ENCODE results near the gene CITED1.

Gene CITED1

DNA sequence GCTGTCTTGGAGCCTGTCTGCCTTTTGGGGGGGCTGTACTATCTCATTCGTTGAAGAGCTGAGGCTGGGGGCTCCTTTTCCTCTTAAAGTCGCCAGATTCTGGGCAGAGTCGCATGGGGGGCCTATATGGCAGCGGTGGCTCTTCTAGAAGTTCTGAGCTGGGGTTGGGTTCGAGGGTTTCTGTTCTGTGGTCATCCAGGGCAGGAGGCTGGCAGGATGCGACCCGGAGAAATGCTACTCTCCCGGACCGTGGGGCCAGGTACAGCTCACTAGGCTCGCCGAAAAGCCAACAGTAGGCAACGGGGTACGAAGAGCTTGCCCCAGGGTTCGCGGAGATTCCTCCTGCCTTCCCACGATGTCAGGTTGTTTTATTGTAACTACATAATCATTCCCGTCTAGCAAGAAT is 1.9 kb upstream of the CITED1 start:
- DNase-seq (ENCODE audit: insufficient read length): no peak
- no peak for FAIRE-seq
- no peak for TF ChIP-seq POLR2A (IDR thresholded peaks at IDR 0.05; ENCODE audit: low read depth, low read length)
- no peak for TF ChIP-seq TAF1 (IDR thresholded peaks at IDR 0.05; ENCODE audit: borderline replicate concordance, low read depth, low read length)
- no peak for TF ChIP-seq POLR2AphosphoS5 (IDR thresholded peaks at IDR 0.05; ENCODE audit: low read depth, low read length)

DNA sequence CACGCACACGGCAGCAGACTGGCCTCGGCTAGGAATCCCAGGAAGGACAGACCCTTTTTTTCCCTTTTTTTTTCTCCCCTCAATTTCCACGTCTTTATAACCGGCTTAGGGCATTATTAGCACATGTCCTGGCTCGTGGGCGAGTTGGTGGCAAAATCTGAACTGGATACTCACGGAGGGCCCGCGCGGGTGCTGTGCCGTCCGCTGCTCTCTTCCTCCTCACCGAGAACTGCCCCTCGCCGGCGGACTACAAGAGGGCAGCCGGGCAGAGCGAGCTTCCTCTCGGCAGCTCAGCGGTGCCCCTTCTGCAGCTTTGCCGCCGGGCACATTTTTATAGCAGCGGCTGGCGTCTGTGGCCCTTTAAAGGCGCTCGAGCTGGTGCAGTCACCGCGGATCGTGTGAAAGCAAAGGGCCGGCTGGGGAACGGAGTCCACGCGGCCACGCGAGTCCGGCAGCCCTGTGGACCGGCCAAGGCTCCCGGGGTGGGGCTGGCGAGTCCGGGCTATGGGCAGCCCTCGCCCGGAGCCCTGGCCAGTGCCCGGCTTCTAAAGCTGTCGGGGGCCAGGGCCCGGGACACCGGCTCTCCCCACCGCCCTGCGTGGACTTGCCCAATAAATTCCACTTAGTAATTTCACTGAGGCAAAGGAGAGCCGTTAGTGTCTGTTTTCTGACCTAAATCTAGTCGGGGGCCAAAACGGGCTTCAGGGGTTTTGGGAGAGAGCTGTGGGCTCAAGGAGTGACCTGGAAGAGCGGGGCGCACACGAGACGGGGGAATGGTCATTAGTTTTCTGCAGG is 1.3 kb upstream of the CITED1 start:
- DNase-seq (ENCODE audit: insufficient read length) (no peak), FAIRE-seq (no peak)

DNA sequence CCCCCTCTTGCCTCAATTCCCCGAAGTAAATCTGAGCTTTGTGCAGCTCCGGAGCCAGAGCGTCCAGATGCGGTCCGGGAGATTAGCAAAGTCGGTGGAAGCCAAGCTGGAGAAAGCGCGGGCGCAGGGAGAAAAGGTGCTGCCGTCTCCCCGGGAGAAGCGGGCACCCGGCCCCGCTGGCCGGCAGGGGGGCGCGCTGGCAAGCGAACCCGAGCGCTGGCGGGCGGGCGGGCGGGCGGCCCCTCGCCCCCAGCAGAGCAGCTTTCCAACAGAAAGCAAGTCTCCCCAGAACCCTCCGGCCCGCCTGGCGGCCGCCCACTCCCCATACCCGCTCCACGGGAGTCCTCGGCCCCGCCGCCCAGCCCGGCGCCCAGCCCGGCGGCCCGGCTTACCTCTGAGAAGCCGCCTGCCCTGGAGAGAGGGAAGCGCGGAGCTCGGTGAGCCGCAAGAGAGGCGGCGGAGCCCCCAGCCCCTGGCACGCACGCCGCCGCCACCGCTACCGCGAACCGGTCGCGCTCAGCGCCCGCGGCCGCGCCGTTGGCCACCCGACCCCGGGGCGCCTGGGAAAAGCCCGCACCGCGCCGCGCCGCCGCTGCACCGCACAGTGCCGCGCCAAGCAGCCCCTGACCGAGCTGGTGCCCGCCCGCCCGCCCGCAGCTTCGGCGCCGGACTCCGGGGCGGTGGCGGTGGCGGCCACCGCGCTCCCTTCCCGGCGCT is 529 bp upstream of the CITED1 start:
- DNase-seq (ENCODE audit: insufficient read length): no peak
- TF ChIP-seq POLR2AphosphoS5 (IDR thresholded peaks at IDR 0.05; ENCODE audit: low read depth, low read length) (no peak), TAF1 (IDR thresholded peaks at IDR 0.05; ENCODE audit: borderline replicate concordance, low read depth, low read length) (no peak), POLR2A (IDR thresholded peaks at IDR 0.05; ENCODE audit: low read depth, low read length) (no peak)
- FAIRE-seq: no peak

More for the DNA sequence above, 1.3 kb upstream of the CITED1 start:
- TF ChIP-seq POLR2AphosphoS5 (IDR thresholded peaks at IDR 0.05; ENCODE audit: low read depth, low read length): no peak

DNA sequence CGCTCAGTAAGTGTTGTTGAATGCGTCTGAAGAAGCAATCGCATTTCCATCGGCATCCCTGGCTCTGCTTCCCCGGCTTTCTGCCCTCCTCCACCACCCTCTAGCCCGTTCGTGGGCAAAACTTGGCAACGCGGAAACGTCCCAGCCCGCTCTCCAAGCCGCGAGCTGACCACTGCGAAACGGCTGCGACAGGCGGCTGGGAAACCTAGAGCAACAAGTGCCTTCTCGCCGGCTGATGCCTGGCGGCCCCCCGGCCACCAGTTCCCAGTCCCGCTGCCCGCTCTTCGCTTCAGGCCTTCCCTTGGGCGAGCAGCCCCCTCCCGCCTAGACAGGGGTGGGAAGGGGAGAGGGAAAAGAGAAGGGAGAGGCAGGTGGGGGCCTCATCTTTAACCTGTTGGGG is 837 bp downstream of the CITED1 start:
- DNase-seq (ENCODE audit: insufficient read length): no peak
- no peak for FAIRE-seq
- TF ChIP-seq TAF1 (IDR thresholded peaks at IDR 0.05; ENCODE audit: borderline replicate concordance, low read depth, low read length) (no peak), POLR2AphosphoS5 (IDR thresholded peaks at IDR 0.05; ENCODE audit: low read depth, low read length) (no peak), POLR2A (IDR thresholded peaks at IDR 0.05; ENCODE audit: low read depth, low read length) (no peak)

DNA sequence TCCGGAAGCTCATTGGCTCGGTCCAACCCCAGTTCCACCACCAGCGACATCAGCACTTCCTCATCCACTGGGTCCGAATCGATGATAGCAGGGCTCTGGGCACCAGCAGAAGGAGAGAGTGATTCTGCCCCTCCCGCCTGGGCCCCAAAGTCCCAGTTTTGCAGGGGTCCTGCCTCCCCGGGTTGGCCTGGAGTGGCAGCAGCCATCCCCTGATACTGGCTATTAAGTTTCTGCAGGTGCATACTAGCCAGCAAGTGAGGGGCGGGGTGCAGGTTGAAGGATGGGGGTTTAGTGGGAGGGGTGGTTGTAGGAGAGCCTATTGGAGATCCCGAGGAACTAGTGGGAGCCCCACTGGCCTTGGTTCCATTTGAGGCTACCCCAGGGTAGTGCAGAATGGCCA is 3.9 kb downstream of the CITED1 start:
- DNase-seq (ENCODE audit: insufficient read length) (no peak), FAIRE-seq (no peak)
- no peak for TF ChIP-seq POLR2A (IDR thresholded peaks at IDR 0.05; ENCODE audit: low read depth, low read length)
- TF ChIP-seq TAF1 (IDR thresholded peaks at IDR 0.05; ENCODE audit: borderline replicate concordance, low read depth, low read length): no peak
- TF ChIP-seq POLR2AphosphoS5 (IDR thresholded peaks at IDR 0.05; ENCODE audit: low read depth, low read length): no peak

DNA sequence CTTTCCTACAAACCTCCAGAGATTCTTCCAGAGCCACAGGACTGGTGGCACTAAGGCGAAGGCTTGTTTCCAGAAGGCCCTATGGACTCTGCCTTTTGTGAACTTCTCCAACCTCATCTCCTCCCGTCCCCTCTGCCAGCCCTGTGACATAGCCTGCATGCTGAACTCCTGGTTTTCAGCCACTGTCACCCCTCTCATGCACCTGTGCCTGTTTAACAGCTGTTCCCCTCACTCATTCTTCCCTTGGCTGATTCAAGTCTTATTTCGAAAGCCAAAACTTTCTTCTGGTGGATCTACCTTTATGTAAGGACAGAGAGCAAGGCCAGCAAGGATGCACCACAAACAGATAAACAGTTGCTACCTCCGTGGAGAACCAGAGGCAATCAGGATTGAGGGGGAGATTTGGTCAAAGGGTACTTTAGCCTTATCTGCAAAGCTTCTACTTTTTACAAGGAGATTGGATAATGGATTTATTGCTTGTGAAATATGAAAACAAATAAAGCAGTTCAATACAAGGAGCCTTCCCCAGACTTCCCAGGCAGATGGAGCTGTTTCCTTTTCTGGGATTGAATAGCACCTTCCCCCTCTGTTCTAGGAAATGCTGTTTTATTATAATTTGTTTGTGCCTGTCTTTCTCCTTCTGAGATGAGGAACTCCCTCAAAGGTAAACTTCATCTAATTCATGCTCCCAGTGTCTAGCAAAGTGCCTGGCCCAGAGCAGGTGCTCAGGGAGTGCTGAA is 5.7 kb downstream of the CITED1 start:
- FAIRE-seq: no peak
- TF ChIP-seq TAF1 (IDR thresholded peaks at IDR 0.05; ENCODE audit: borderline replicate concordance, low read depth, low read length) (no peak), POLR2A (IDR thresholded peaks at IDR 0.05; ENCODE audit: low read depth, low read length) (no peak), POLR2AphosphoS5 (IDR thresholded peaks at IDR 0.05; ENCODE audit: low read depth, low read length) (no peak)
- no peak for DNase-seq (ENCODE audit: insufficient read length)

DNA sequence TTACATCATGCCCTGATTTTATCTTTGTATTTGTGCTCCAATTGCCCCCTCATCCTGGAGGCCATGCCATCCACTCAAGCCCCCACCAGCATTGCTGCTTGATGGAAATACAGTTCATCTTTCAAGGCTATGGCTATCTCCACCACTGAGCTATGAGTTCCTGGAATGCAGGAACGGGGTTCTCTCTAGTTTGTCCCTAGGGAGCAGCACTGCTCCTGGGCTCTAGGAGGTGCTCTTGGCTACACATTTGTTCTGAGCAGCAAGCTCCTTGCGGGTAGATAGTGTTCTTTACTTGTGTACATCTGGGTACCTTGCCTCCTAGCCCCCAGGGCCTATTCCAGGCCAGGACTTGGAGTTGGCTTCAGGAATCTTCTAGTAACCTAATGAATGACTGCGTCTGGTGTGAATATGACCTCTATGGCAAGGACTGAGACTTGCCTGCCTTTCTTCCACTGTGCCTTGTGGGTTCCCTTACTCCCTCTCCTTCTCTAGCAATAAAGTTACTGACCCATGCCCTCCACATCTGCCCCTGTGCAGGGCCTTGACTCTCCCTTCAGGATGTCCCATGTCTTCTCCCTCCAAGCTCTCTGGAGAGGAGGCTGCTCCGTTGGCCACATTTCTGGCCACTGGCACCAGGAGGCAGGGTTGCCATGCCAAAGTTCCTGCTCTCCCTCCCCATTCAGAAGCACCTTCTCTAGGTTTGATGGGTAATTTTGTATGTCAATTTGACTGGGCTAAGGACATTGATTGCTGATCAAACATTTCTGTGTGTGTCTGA is 7.6 kb downstream of the CITED1 start:
- FAIRE-seq (no peak), DNase-seq (ENCODE audit: insufficient read length) (no peak)
- no peak for TF ChIP-seq POLR2A (IDR thresholded peaks at IDR 0.05; ENCODE audit: low read depth, low read length)
- no peak for TF ChIP-seq TAF1 (IDR thresholded peaks at IDR 0.05; ENCODE audit: borderline replicate concordance, low read depth, low read length)
- no peak for TF ChIP-seq POLR2AphosphoS5 (IDR thresholded peaks at IDR 0.05; ENCODE audit: low read depth, low read length)

DNA sequence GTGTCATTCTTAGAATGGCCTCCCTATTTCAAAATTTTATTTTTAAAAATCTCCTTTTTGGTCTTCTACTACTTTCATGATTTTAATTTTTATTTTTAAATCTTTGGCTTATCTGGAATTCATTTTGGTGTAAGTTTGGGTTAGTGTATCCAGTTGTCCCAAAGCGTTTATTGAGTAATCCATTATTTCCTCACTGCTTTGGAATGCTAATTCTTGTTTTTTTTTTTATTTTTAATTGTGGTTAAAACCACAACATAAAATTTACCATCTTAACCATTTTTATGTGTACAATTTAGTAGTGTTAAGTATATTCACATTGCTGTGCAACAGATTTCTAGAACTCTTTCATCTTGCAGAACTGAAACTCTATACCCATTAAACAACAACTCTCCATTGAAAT is 8.7 kb downstream of the CITED1 start:
- FAIRE-seq: no peak
- TF ChIP-seq POLR2A (IDR thresholded peaks at IDR 0.05; ENCODE audit: low read depth, low read length): no peak
- TF ChIP-seq TAF1 (IDR thresholded peaks at IDR 0.05; ENCODE audit: borderline replicate concordance, low read depth, low read length): no peak
- no peak for TF ChIP-seq POLR2AphosphoS5 (IDR thresholded peaks at IDR 0.05; ENCODE audit: low read depth, low read length)
- no peak for DNase-seq (ENCODE audit: insufficient read length)

DNA sequence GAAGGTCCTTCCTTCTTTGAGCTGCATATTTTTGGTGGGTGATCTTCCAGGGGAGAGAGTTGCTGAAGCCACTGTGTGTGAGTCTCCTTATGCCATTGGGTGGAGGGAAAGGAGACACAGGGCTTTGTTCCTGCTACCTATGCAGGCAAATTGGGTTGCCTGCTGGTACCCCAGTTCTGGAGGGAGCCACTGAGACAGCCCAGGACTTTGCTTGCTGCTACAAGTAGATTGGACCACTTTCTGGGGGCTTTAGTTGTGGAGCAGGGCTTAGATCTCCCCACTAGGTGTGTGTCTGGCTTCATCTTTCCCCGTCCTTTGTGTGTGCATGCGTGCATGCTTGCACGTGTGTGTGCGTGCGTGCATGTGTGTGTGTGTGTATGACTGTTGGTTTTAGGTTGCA is 10.0 kb downstream of the CITED1 start:
- FAIRE-seq (no peak), DNase-seq (ENCODE audit: insufficient read length) (no peak)
- no peak for TF ChIP-seq POLR2AphosphoS5 (IDR thresholded peaks at IDR 0.05; ENCODE audit: low read depth, low read length)
- no peak for TF ChIP-seq POLR2A (IDR thresholded peaks at IDR 0.05; ENCODE audit: low read depth, low read length)
- no peak for TF ChIP-seq TAF1 (IDR thresholded peaks at IDR 0.05; ENCODE audit: borderline replicate concordance, low read depth, low read length)

DNA sequence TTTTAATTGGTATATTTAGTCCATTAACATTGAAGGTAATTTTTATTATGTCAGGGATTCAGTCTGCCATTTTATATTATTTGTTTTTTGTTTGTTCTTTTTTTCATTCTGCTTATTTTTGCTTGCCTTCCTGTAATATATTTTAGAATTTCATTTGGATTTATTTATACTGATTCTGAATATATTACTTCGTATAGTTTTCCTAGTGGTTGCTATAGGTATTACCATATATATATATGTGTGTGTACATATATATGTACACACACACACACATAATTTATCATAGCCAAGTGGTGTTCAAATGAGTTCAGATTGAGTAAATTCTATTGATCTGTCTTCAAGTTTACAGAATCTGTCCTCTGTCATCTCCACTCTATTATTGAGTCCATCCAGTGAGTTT is 11.2 kb downstream of the CITED1 start:
- TF ChIP-seq POLR2A (IDR thresholded peaks at IDR 0.05; ENCODE audit: low read depth, low read length) (no peak), TAF1 (IDR thresholded peaks at IDR 0.05; ENCODE audit: borderline replicate concordance, low read depth, low read length) (no peak)
- FAIRE-seq (no peak), DNase-seq (ENCODE audit: insufficient read length) (no peak)

DNA sequence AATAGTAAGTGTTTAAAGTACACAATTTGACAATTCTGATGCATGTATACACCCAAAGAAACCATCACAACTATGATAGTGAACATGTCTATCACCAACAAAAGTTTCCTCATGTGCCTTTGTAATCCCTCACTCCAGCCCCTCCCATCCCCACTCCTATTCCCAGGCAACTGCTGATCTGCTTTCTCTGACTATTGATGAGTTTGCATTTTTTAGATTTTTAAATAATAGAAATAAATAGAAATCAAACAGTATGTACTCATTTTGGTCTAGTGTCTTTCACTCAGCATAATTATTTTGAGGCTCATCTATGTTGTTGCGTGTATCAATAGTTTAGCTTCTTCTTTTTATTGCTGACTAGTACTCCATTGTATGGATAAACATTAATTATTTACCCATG is 23.4 kb downstream of the CITED1 start:
- no peak for TF ChIP-seq TAF1 (IDR thresholded peaks at IDR 0.05; ENCODE audit: borderline replicate concordance, low read depth, low read length)
- FAIRE-seq (peak; percentile 38), DNase-seq (ENCODE audit: insufficient read length) (no peak)

Data from GM12892 (cell line).